GM12878 (cell line): Measurements from ENCODE around the gene COQ3. TPM values are rescaled to one million over a fixed set of nuclear protein-coding genes. Genes with fewer than 3 reads are reported as not detected.

Source experiments
- ATAC-seq: fragments of 200-7000 bp; cut with Tn5 transposase; 3 replicates; pipeline ENCODE4 v1.9.1; 2020; ENCODE audit warnings: mild to moderate bottlenecking, moderate library complexity
- BruUV-seq: library from RNA; stranded (reverse); fragments of 400-500 nt; replicated peaks from 2 replicates; lab custom pipeline; 2021; lab: Mats Ljungman, UMichigan
- CTCF ChIA-PET: fragments of 300-600 bp; sonication (Branson Sonifier 250); formaldehyde crosslinking; extraction: SDS; loops from one replicate; lab custom pipeline; 2021; ENCODE audit warnings: inconsistent platforms; lab: Yijun Ruan, JAX
- POLR2A ChIA-PET: fragments of 350-600 bp; formaldehyde crosslinking; extraction: SDS; loops from one replicate; lab custom pipeline; 2021; ENCODE audit warnings: inconsistent platforms; lab: Charles Lee
- RAD21 ChIA-PET: fragments of 300-600 bp; sonication (Branson Sonifier 250); formaldehyde crosslinking; loops from one replicate; lab custom pipeline; 2023; ENCODE audit warnings: antibody characterized with exemption; ENCODE audit not compliant: unreplicated experiment; lab: Charles Lee
- SMC1A ChIA-PET: fragments of 300-600 bp; sonication (Branson Sonifier 250); formaldehyde crosslinking; loops from one replicate; lab custom pipeline; 2023; ENCODE audit not compliant: unreplicated experiment, uncharacterized antibody; lab: Charles Lee
- DNase-seq: peaks from one replicate; pipeline ENCODE4 v3.0.0-alpha.2; 2011; ENCODE audit warnings: low read depth, low spot score
- FAIRE-seq: peaks from 3 replicates; lab custom pipeline; 2011; peaks lifted over from hg19 to GRCh38; lab: Jason Lieb, UNC
- H2AFZ ChIP-seq: 2 replicates; pipeline ENCODE4 v1.6.0; 2011; ENCODE audit warnings: low read depth, low read length, control low read depth; ENCODE audit not compliant: control insufficient read depth
- H3K27ac ChIP-seq: 2 replicates; pipeline ENCODE4 v1.5.1; 2011; ENCODE audit warnings: control low read depth; ENCODE audit not compliant: control insufficient read depth, insufficient read depth
- H3K27me3 ChIP-seq, 2 experiments: replicated peaks in 1 of 2; 2 replicates each; pipeline versions ENCODE4 v1.6.0 to v1.6.1; 2011; ENCODE audit warnings: low read length in 1 of 2; ENCODE audit not compliant: control insufficient read depth in 2 of 2, insufficient read depth in 2 of 2
- H3K36me3 ChIP-seq, 2 experiments: 2 replicates each; pipeline ENCODE4 v1.5.1; 2011; ENCODE audit warnings: low read length in 1 of 2; ENCODE audit not compliant: control insufficient read depth in 2 of 2, insufficient read depth in 2 of 2
- H3K4me1 ChIP-seq: 2 replicates; pipeline ENCODE4 v1.6.1; 2011; ENCODE audit warnings: mild to moderate bottlenecking, low read length, moderate library complexity, mixed read lengths; ENCODE audit not compliant: control insufficient read depth, insufficient read depth
- H3K4me2 ChIP-seq: 2 replicates; pipeline ENCODE4 v1.6.0; 2011; ENCODE audit warnings: control low read depth; ENCODE audit not compliant: control insufficient read depth, insufficient read depth
- H3K4me3 ChIP-seq: fragments of 200-600 bp; sonication (generic); 2 replicates; pipeline ENCODE4 v1.5.1; 2016
- H3K79me2 ChIP-seq: 2 replicates; pipeline ENCODE4 v1.6.0; 2011; ENCODE audit warnings: low read length; ENCODE audit not compliant: control insufficient read depth, insufficient read depth
- H3K9ac ChIP-seq: 2 replicates; pipeline ENCODE4 v1.8.0; 2011; ENCODE audit warnings: low read length, control low read depth, mixed read lengths; ENCODE audit not compliant: control insufficient read depth, insufficient read depth
- H3K9me3 ChIP-seq: replicated peaks from 3 replicates; pipeline ENCODE4 v1.5.1; 2011; ENCODE audit warnings: mild to moderate bottlenecking, low read length; ENCODE audit not compliant: control insufficient read depth, insufficient read depth
- H4K20me1 ChIP-seq: 2 replicates; pipeline ENCODE4 v1.6.0; 2011; ENCODE audit not compliant: control insufficient read depth, insufficient read depth
- CTCF ChIP-seq, 3 experiments: IDR thresholded peaks in 2 of 3; conservative IDR thresholded peaks in 1 of 3; 2 replicates each; pipeline ENCODE4 v1.5.1; 2011; ENCODE audit warnings: low read depth in 3 of 3, low read length in 3 of 3, mild to moderate bottlenecking in 3 of 3, control low read depth in 2 of 3, moderate library complexity in 2 of 3, inconsistent platforms in 1 of 3, mixed read lengths in 1 of 3; ENCODE audit not compliant: control insufficient read depth in 2 of 3, insufficient read depth in 1 of 3; ENCODE audit errors: extremely low read depth in 1 of 3
- NFXL1 ChIP-seq: fragments of 450-650 bp; IDR thresholded peaks from 2 replicates; pipeline ENCODE4 v1.6.1; 2017; ENCODE audit warnings: antibody characterized with exemption, mild to moderate bottlenecking, borderline replicate concordance
- SMC3 ChIP-seq: IDR thresholded peaks from 2 replicates; pipeline ENCODE4 v1.6.1; 2011; ENCODE audit warnings: low read length, improper control_type of control experiment, borderline replicate concordance
- WGBS: methylation state at CpG from one replicate; pipeline ENCODE4 v1.1.6; 2016; ENCODE audit warnings: low lambda C conversion rate; ENCODE audit not compliant: insufficient replicate concordance, insufficient coverage; ENCODE audit errors: missing lambda C conversion rate; 5-methylcytosine and 5-hydroxymethylcytosine counted together
- in situ Hi-C: fragments of 300-500 bp; cut with MboI; formaldehyde crosslinking; loops from 9 replicates; pipeline ENCODE4 v1.14.3; 2018; ENCODE audit warnings: mixed read lengths
- intact Hi-C: fragments of 100-400 bp; cut with micrococcal nuclease; formaldehyde crosslinking; loops from one replicate; pipeline ENCODE4 v1.14.2; 2022; ENCODE audit not compliant: unreplicated experiment
- polyA plus RNA-seq, 11 experiments: library from polyadenylated mRNA; depleted of rRNA in 4 of 11; unstranded in 6 of 11; stranded (reverse) in 5 of 11; fragments of >200 nt; fragmentation: Nextera tagmentation in 4 of 11; fragmentation: Illumina TruSeq in 1 of 11; extraction: Ambion mirVana in 4 of 11; extraction: Trizol in 1 of 11; gene quantifications; 1 replicate in 1 of 11; 2 replicates in 10 of 11; pipeline versions ENCODE4 v1.2.1 to v1.2.3, GENCODE V29; 2011 to 2016; ENCODE audit warnings: inconsistent platforms in 2 of 11, missing spikeins in 2 of 11, low read depth in 1 of 11
- total RNA-seq, 4 experiments: library from RNA; depleted of rRNA in 3 of 4; stranded (reverse); fragments of >200 nt in 3 of 4; fragmentation: Illumina TruSeq in 1 of 4; extraction: Trizol in 1 of 4; gene quantifications; 2 replicates each; pipeline versions ENCODE4 v1.2.1 to v1.2.3, GENCODE V29; 2013 to 2021

Gene COQ3
- total and polyA plus RNA-seq, 10 of the 15 experiments (the other 5 are each of a cell fraction or from before 2014, with no cell fraction given), result 9.3 to 50.6 (median 16.0) TPM

GRCh38 chr6:99434702-99435530, 40.9 kb upstream of the COQ3 start:
- RAD21 ChIA-PET, result interaction anchor here (0.8 to 1.6 kb wide), 3 partner anchors 9 to 105 kb away, joined by 4 read pairs; no protein-coding TSS in a partner anchor
- Histone ChIP-seq H3K27me3 (no peaks in the 10 kb centered on the region), H3K79me2 (no peaks in the 10 kb centered on the region; the same call in 1 of the 2 replicates), H2AFZ (peak overlapping the region; percentile 55), H3K9ac (no peak overlapping the region), H3K4me3 (no peak overlapping the region), H3K27ac (no peak overlapping the region)
- DNase-seq (no peak), ATAC-seq (peak; percentile 92)
- SMC1A ChIA-PET, result interaction anchor here (1.0 to 2.8 kb wide), 10 partner anchors 10 to 312 kb away, joined by 3 to 15 read pairs (median 6); partner anchors contain the start of gene PNISR
- TF ChIP-seq NFXL1 (no peak), SMC3 (peak; percentile 8; the same call in 1 of the 2 replicates), CTCF (IDR thresholded peaks at IDR 0.05 in 2 of 3, conservative IDR thresholded peaks at IDR 0.05 in 1 of 3; ENCODE audit: control insufficient read depth in 2 of 3, extremely low read depth in 1 of 3, insufficient read depth in 1 of 3, low read depth in 3 of 3, low read length in 3 of 3) (peak in 2 of 3 experiments; percentile 38 to 43; a peak in 4 of 6 replicates)
- TF ChIP-seq, all 136 proteins: peak for 2
- H4K20me1 ChIP-seq, result no peaks in the 10 kb centered on the region
- intact Hi-C loops, result no loop called here
- no peaks in the 10 kb centered on the region for H3K4me1 ChIP-seq
- BruUV-seq, result no TSS peak
- ChIA-PET CTCF (interaction anchor here (0.7 to 3.9 kb wide), 20 partner anchors 9 to 313 kb away, joined by 3 to 26 read pairs (median 3); no protein-coding TSS in a partner anchor), POLR2A (interaction anchor here (0.6 kb wide), 1 partner anchor 49 kb away, joined by 3 read pairs; no protein-coding TSS in a partner anchor)
- in situ Hi-C loops, result no loop called here
- H3K4me2 ChIP-seq, result no peak overlapping the region
- H3K36me3 ChIP-seq, result peaks cover 0 to 4% of the 10 kb centered on the region in 2 experiments; a peak in 2 of 4 replicates
- FAIRE-seq, result no peak
- no peaks in the 10 kb centered on the region for H3K9me3 ChIP-seq
- 18% methylated on average over 3 of the region's 3 CpGs for WGBS
